ENCODE data around the gene ZNF423.

DNA sequence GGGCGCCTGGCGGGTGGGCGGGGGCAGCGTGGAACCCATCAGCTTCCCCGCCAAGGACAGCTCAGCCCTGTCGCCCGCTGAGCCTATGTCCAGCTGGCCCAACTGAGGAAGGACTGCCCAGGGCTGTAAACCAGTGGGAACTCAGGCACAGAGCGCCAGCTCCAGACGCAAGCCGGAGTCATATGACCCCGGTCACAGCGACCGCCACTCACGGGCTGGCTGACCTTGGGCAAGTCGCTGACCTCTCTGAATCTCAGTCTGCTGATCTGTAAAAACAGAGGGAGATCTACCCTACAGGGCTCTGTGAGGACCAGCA lies 312.3 kb downstream of the ZNF423 start:
- TF ChIP-seq CTCF (IDR thresholded peaks at IDR 0.05; ENCODE audit: poor library complexity, severe bottlenecking) (no peak), POLR2AphosphoS5 (IDR thresholded peaks at IDR 0.05) (no peak), EP300 (conservative IDR thresholded peaks at IDR 0.05; ENCODE audit: poor library complexity, severe bottlenecking) (no peak), TAF1 (IDR thresholded peaks at IDR 0.05; ENCODE audit: low read depth) (no peak), EZH2 (IDR thresholded peaks at IDR 0.05; ENCODE audit: borderline replicate concordance, insufficient read depth, low read length, poor library complexity, severe bottlenecking) (no peak), MXI1 (conservative IDR thresholded peaks at IDR 0.05; ENCODE audit: poor library complexity, severe bottlenecking) (no peak), RAD21 (conservative IDR thresholded peaks at IDR 0.05) (no peak)
